Panc1 (cell line): ENCODE measurements around the gene GRID1. TPM values are rescaled to one million over a fixed set of nuclear protein-coding genes. Genes with fewer than 3 reads are reported as not detected.

ENCODE experiments used
- ATAC-seq: fragments of 200-7000 bp; cut with Tn5 transposase; 2 replicates; pipeline ENCODE4 v1.9.1; 2020; ENCODE audit warnings: mild to moderate bottlenecking, moderate library complexity
- BruUV-seq: library from RNA; stranded (reverse); fragments of 400-500 nt; replicated peaks from 2 replicates; lab custom pipeline; 2021; lab: Mats Ljungman, UMichigan
- CTCF ChIA-PET: fragments of 300-600 bp; sonication (Branson Sonifier 250); formaldehyde crosslinking; loops from one replicate; lab custom pipeline; 2022; ENCODE audit warnings: antibody characterized with exemption; lab: Charles Lee
- POLR2A ChIA-PET: fragments of 300-600 bp; sonication (Branson Sonifier 250); formaldehyde crosslinking; loops from one replicate; lab custom pipeline; 2022; ENCODE audit warnings: antibody characterized with exemption; lab: Charles Lee
- DNase-seq: peaks from one replicate; pipeline ENCODE4 v3.0.0-alpha.2; 2010; ENCODE audit warnings: low read depth, low spot score
- H3K27ac ChIP-seq: 2 replicates; pipeline ENCODE4 v1.5.1; 2011; ENCODE audit warnings: mild to moderate bottlenecking, low read length, inconsistent platforms
- H3K27me3 ChIP-seq: fragments of 200-500 bp; sonication (Bioruptor generic); 2 replicates; pipeline ENCODE4 v1.6.0; 2014; ENCODE audit warnings: low read length, inconsistent platforms; ENCODE audit not compliant: control insufficient read depth, insufficient read depth
- H3K36me3 ChIP-seq: fragments of 200-500 bp; sonication (Bioruptor generic); 2 replicates; pipeline ENCODE4 v1.5.1; 2014; ENCODE audit warnings: inconsistent platforms, mild to moderate bottlenecking, low read length, moderate library complexity; ENCODE audit not compliant: control insufficient read depth, insufficient read depth
- H3K4me1 ChIP-seq: 2 replicates; pipeline ENCODE4 v1.5.1; 2011; ENCODE audit warnings: inconsistent platforms, mild to moderate bottlenecking, low read length, moderate library complexity; ENCODE audit not compliant: control insufficient read depth, insufficient read depth
- H3K4me3 ChIP-seq, 2 experiments: 2 replicates each; pipeline ENCODE4 v1.5.1; 2011 to 2012; ENCODE audit warnings: low read depth in 2 of 2, low read length in 2 of 2, mild to moderate bottlenecking in 2 of 2, inconsistent platforms in 1 of 2, moderate library complexity in 1 of 2
- H3K9me3 ChIP-seq: fragments of 200-500 bp; sonication (Bioruptor generic); 2 replicates; pipeline ENCODE4 v1.5.1; 2014; ENCODE audit warnings: low read depth, mild to moderate bottlenecking, inconsistent platforms, low read length, moderate library complexity; ENCODE audit not compliant: control insufficient read depth, insufficient read depth
- POLR2AphosphoS5 ChIP-seq: IDR thresholded peaks from 2 replicates; pipeline ENCODE4 v1.6.1; 2012; ENCODE audit warnings: mild to moderate bottlenecking, low read depth, low read length, moderate library complexity
- SIN3A ChIP-seq: IDR thresholded peaks from 2 replicates; pipeline ENCODE4 v1.6.1; 2012; ENCODE audit warnings: low read depth, mild to moderate bottlenecking, low read length, moderate library complexity, borderline replicate concordance; ENCODE audit not compliant: insufficient read depth
- TCF7L2 ChIP-seq: IDR thresholded peaks from 2 replicates; pipeline ENCODE4 v1.6.1; 2011; ENCODE audit warnings: mild to moderate bottlenecking, low read depth, low read length, inconsistent platforms
- in situ Hi-C: cut with HindIII; loops from 2 replicates; pipeline ENCODE4 v1.10.0; 2016; ENCODE audit warnings: low sequenced_read_pairs, low pct_unique_long_range_greater_than_20kb
- intact Hi-C: fragments of 100-400 bp; cut with micrococcal nuclease; formaldehyde crosslinking; loops from one replicate; pipeline ENCODE4 v1.10.0; 2022; ENCODE audit not compliant: unreplicated experiment
- total RNA-seq: library from RNA; stranded (reverse); gene quantifications from one replicate; pipeline ENCODE4 v1.2.1, GENCODE V29; 2021; ENCODE audit not compliant: unreplicated experiment
- TF ChIP-seq, protein P1 (sequence below), 2 experiments: IDR thresholded peaks; 2 replicates each; pipeline ENCODE4 v1.6.1; 2011 to 2012; ENCODE audit warnings: low read depth in 2 of 2, control low read depth in 1 of 2, low read length in 1 of 2, mild to moderate bottlenecking in 1 of 2, moderate library complexity in 1 of 2; ENCODE audit not compliant: insufficient read depth in 1 of 2
- TF ChIP-seq, protein P2 (sequence below): fragments of 450-650 bp; IDR thresholded peaks from 2 replicates; pipeline ENCODE4 v1.5.1; 2017; ENCODE audit warnings: mild to moderate bottlenecking

The GRID1 gene
- total RNA-seq, 1 experiment from 2014 or later, result 2.3 TPM

DNA sequence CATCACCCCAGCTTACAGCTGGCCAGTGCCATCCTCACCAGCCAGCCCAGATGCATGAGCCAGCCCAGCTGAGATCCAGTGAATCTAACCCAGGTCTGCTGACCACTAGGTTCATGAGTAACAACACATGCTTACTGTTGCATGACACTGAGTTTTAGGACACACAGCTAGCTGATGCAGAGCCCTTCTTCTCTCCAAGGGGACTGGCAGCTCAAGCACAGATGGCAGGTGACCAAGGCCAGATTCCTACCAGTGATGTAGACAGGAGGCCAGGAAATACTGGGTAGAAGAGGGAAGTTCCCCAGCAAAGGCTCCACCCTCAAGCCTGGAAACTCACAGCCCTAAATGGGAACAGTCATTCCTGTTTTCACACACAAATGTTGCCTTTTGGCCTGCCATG is 236.6 kb downstream of the GRID1 start:
- no peak for TF ChIP-seq SIN3A
- TF ChIP-seq, protein P1, sequence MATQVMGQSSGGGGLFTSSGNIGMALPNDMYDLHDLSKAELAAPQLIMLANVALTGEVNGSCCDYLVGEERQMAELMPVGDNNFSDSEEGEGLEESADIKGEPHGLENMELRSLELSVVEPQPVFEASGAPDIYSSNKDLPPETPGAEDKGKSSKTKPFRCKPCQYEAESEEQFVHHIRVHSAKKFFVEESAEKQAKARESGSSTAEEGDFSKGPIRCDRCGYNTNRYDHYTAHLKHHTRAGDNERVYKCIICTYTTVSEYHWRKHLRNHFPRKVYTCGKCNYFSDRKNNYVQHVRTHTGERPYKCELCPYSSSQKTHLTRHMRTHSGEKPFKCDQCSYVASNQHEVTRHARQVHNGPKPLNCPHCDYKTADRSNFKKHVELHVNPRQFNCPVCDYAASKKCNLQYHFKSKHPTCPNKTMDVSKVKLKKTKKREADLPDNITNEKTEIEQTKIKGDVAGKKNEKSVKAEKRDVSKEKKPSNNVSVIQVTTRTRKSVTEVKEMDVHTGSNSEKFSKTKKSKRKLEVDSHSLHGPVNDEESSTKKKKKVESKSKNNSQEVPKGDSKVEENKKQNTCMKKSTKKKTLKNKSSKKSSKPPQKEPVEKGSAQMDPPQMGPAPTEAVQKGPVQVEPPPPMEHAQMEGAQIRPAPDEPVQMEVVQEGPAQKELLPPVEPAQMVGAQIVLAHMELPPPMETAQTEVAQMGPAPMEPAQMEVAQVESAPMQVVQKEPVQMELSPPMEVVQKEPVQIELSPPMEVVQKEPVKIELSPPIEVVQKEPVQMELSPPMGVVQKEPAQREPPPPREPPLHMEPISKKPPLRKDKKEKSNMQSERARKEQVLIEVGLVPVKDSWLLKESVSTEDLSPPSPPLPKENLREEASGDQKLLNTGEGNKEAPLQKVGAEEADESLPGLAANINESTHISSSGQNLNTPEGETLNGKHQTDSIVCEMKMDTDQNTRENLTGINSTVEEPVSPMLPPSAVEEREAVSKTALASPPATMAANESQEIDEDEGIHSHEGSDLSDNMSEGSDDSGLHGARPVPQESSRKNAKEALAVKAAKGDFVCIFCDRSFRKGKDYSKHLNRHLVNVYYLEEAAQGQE (IDR thresholded peaks at IDR 0.05; ENCODE audit: insufficient read depth in 1 of 2, low read depth in 2 of 2, low read length in 1 of 2), result no peak
- TF ChIP-seq TCF7L2, result no peak
- TF ChIP-seq POLR2AphosphoS5, result no peak
- TF ChIP-seq, protein P2, sequence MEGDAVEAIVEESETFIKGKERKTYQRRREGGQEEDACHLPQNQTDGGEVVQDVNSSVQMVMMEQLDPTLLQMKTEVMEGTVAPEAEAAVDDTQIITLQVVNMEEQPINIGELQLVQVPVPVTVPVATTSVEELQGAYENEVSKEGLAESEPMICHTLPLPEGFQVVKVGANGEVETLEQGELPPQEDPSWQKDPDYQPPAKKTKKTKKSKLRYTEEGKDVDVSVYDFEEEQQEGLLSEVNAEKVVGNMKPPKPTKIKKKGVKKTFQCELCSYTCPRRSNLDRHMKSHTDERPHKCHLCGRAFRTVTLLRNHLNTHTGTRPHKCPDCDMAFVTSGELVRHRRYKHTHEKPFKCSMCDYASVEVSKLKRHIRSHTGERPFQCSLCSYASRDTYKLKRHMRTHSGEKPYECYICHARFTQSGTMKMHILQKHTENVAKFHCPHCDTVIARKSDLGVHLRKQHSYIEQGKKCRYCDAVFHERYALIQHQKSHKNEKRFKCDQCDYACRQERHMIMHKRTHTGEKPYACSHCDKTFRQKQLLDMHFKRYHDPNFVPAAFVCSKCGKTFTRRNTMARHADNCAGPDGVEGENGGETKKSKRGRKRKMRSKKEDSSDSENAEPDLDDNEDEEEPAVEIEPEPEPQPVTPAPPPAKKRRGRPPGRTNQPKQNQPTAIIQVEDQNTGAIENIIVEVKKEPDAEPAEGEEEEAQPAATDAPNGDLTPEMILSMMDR, result no peak
- in situ Hi-C loops (no loop called here), intact Hi-C loops (no loop called here)
- Histone ChIP-seq H3K4me3 (no peak overlapping the region), H3K9me3 (no peaks in the 10 kb centered on the region), H3K4me1 (no peaks in the 10 kb centered on the region), H3K27me3 (no peaks in the 10 kb centered on the region; the same call in 1 of the 2 replicates), H3K36me3 (no peaks in the 10 kb centered on the region), H3K27ac (no peak overlapping the region)
- DNase-seq, result no peak
- ATAC-seq, result no peak
- POLR2A ChIA-PET, result no interaction called here
- no TSS peak for BruUV-seq
- CTCF ChIA-PET, result no interaction called here

DNA sequence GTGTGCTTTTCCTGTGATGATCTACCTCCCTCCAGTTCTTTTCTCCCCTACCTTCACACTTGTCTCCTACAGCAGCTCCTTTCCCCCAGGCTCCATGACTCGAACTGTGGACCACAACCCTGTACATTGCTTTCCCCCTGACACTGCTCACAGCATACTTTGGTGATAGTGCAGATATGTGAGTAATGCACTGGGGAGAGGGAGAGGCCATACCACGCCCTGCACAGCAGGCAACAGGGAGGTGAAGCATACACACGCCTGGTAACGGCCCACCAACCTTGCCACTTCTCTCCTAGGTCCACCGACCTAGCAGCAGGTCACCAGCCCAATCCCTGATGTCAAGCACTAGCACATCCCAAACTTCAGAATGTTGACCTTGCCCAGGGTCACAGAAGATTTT is 238.2 kb downstream of the GRID1 start:
- no peaks in the 10 kb centered on the region for H3K9me3 ChIP-seq
- in situ Hi-C loops, result no loop called here
- H3K4me1 ChIP-seq, result no peaks in the 10 kb centered on the region
- ATAC-seq, result no peak
- H3K4me3 ChIP-seq, result no peak overlapping the region
- no peaks in the 10 kb centered on the region; the same call in 1 of the 2 replicates for H3K27me3 ChIP-seq
- H3K36me3 ChIP-seq, result no peaks in the 10 kb centered on the region
- no peak overlapping the region for H3K27ac ChIP-seq
- POLR2A ChIA-PET, result no interaction called here
- intact Hi-C loops, result loop anchor here (10.0 kb wide), 1 partner anchor 584 kb away; no protein-coding TSS in a partner anchor
- TF ChIP-seq, protein P2, result no peak
- TF ChIP-seq SIN3A (no peak), POLR2AphosphoS5 (no peak), TCF7L2 (no peak)
- TF ChIP-seq, protein P1 (IDR thresholded peaks at IDR 0.05; ENCODE audit: insufficient read depth in 1 of 2, low read depth in 2 of 2, low read length in 1 of 2), result no peak
- CTCF ChIA-PET, result no interaction called here
- no peak for DNase-seq
- no TSS peak for BruUV-seq
